HepG2 (cell line): ENCODE data around the gene ANKS4B. TPM values are rescaled to one million over a fixed set of nuclear protein-coding genes. Genes with fewer than 3 reads are reported as not detected.

Source experiments
- CHD4 ChIP-seq: fragments of 200-600 bp; sonication (generic); IDR thresholded peaks from 2 replicates; pipeline ENCODE4 v1.7.0; 2017; ENCODE audit warnings: mild to moderate bottlenecking, low read length, borderline replicate concordance
- ERF ChIP-seq: IDR thresholded peaks from 2 replicates; pipeline ENCODE4 v1.6.1; 2018; ENCODE audit warnings: missing biosample characterization, missing genetic modification reagents
- NFE2L1 ChIP-seq: sonication (generic); formaldehyde crosslinking; IDR thresholded peaks from 2 replicates; pipeline ENCODE4 v1.4.0; 2020; ENCODE audit warnings: missing genetic modification reagents, mild to moderate bottlenecking, borderline replicate concordance
- NR1H2 ChIP-seq: sonication (generic); formaldehyde crosslinking; IDR thresholded peaks from 2 replicates; pipeline ENCODE4 v1.8.1; 2022; ENCODE audit warnings: low read depth, missing genetic modification reagents, borderline replicate concordance
- SAP130 ChIP-seq: IDR thresholded peaks from 2 replicates; pipeline ENCODE4 v1.6.1; 2016; ENCODE audit warnings: low read depth
- SOX13 ChIP-seq, 3 experiments: fragments of 450-650 bp in 1 of 3; sonication (generic) in 1 of 3; formaldehyde crosslinking in 1 of 3; IDR thresholded peaks in 2 of 3; conservative IDR thresholded peaks in 1 of 3; 2 replicates each; pipeline versions ENCODE4 v1.5.0 to v1.6.1; 2016 to 2020; ENCODE audit warnings: antibody characterized with exemption in 1 of 3, mild to moderate bottlenecking in 1 of 3, missing compliant biosample characterization in 1 of 3, missing genetic modification reagents in 1 of 3, moderate library complexity in 1 of 3
- TBP ChIP-seq: sonication (generic); formaldehyde crosslinking; IDR thresholded peaks from 2 replicates; pipeline ENCODE4 v1.5.0; 2020; ENCODE audit warnings: missing genetic modification reagents
- TSC22D2 ChIP-seq: sonication (generic); formaldehyde crosslinking; IDR thresholded peaks from 2 replicates; pipeline ENCODE4 v1.5.1; 2020; ENCODE audit warnings: missing genetic modification reagents, mild to moderate bottlenecking, borderline replicate concordance
- ZNF615 ChIP-seq: sonication (generic); formaldehyde crosslinking; IDR thresholded peaks from 2 replicates; pipeline ENCODE4 v1.5.0; 2020; ENCODE audit warnings: mild to moderate bottlenecking, missing genetic modification reagents, borderline replicate concordance
- ZNF788 ChIP-seq: sonication (generic); formaldehyde crosslinking; IDR thresholded peaks from 2 replicates; pipeline ENCODE4 v1.5.0; 2020; ENCODE audit warnings: mild to moderate bottlenecking, missing genetic modification reagents, borderline replicate concordance
- ZNF792 ChIP-seq: IDR thresholded peaks from 2 replicates; pipeline ENCODE4 v1.6.1; 2016
- polyA plus RNA-seq, 8 experiments: library from polyadenylated mRNA; depleted of rRNA in 3 of 8; stranded (reverse) in 7 of 8; unstranded in 1 of 8; fragments of >200 nt; fragmentation: Illumina TruSeq in 4 of 8; extraction: Trizol in 4 of 8; gene quantifications; 2 replicates each; pipeline versions ENCODE4 v1.2.1 to v1.2.3, GENCODE V29; 2011 to 2016; ENCODE audit warnings: low read depth in 4 of 8, missing spikeins in 1 of 8, mixed read lengths in 1 of 8; ENCODE audit not compliant: insufficient read depth in 1 of 8
- total RNA-seq, 5 experiments: library from RNA; depleted of rRNA; stranded (reverse); fragments of >200 nt; fragmentation: Illumina TruSeq; extraction: Trizol; gene quantifications; 2 replicates each; pipeline ENCODE4 v1.2.3, GENCODE V29; 2016; ENCODE audit warnings: low read depth in 1 of 5
- TF ChIP-seq, protein P1 (sequence below): sonication (generic); formaldehyde crosslinking; IDR thresholded peaks from 2 replicates; pipeline ENCODE4 v1.4.0; 2020; ENCODE audit warnings: missing genetic modification reagents, borderline replicate concordance
- TF ChIP-seq, protein P2 (sequence below): IDR thresholded peaks from 2 replicates; pipeline ENCODE4 v1.6.1; 2016; ENCODE audit warnings: missing genetic modification reagents, missing compliant biosample characterization
- TF ChIP-seq, protein P3 (sequence below): sonication (generic); formaldehyde crosslinking; IDR thresholded peaks from 2 replicates; pipeline ENCODE4 v1.8.1; 2022; ENCODE audit warnings: mild to moderate bottlenecking, missing genetic modification reagents
- TF ChIP-seq, protein P4 (sequence below): sonication (generic); formaldehyde crosslinking; IDR thresholded peaks from 2 replicates; pipeline ENCODE4 v1.5.1; 2020; ENCODE audit warnings: missing genetic modification reagents, mild to moderate bottlenecking, borderline replicate concordance
- TF ChIP-seq, protein P5 (sequence below): sonication (generic); formaldehyde crosslinking; IDR thresholded peaks from 2 replicates; pipeline ENCODE4 v1.9.0; 2021; ENCODE audit warnings: missing genetic modification reagents, borderline replicate concordance

The ANKS4B gene
- total and polyA plus RNA-seq, 2 of the 13 experiments (the other 11 are each of a cell fraction or from before 2014, with no cell fraction given) = 6.5 to 30.0 TPM

DNA sequence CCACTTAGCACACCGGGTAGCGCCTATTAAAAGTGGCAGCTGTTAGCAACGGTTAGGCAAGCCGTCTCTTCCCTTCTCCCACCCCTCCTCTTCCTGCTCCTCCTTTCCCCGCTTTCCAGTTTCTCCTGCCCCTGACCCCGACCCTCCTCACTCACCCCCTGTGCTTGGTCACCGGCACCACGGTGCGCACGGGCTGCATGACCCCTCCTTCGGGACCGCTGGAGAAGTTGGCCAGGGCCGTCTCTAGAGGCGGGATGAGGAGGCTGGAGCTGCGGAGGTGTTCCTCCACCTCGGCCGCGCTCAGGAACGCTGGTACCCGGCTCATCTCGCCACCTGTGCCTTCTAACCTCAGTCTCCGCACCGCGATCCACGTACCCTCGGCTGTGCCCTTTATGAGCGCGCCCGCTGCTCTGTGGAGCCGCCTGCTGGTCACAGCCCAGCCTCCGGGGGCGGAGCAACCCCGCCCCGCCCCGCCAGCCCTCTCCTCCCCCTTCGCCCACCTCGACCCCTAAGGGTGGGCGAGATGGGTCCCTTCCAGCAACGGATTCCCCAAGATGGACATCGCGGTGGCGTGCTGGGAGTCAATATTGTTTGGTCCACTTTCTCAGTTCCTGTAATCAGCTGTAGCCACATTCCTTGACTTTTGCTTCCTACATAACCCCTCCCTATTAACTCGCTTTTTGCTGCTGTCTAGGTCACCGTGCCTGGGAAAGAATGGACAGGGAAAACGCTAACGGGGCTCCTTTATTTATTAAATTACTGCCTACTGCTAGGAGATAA, 44.6 kb downstream of the ANKS4B start, which contains the start of gene CRYM (continued):
- TF ChIP-seq, protein P1, sequence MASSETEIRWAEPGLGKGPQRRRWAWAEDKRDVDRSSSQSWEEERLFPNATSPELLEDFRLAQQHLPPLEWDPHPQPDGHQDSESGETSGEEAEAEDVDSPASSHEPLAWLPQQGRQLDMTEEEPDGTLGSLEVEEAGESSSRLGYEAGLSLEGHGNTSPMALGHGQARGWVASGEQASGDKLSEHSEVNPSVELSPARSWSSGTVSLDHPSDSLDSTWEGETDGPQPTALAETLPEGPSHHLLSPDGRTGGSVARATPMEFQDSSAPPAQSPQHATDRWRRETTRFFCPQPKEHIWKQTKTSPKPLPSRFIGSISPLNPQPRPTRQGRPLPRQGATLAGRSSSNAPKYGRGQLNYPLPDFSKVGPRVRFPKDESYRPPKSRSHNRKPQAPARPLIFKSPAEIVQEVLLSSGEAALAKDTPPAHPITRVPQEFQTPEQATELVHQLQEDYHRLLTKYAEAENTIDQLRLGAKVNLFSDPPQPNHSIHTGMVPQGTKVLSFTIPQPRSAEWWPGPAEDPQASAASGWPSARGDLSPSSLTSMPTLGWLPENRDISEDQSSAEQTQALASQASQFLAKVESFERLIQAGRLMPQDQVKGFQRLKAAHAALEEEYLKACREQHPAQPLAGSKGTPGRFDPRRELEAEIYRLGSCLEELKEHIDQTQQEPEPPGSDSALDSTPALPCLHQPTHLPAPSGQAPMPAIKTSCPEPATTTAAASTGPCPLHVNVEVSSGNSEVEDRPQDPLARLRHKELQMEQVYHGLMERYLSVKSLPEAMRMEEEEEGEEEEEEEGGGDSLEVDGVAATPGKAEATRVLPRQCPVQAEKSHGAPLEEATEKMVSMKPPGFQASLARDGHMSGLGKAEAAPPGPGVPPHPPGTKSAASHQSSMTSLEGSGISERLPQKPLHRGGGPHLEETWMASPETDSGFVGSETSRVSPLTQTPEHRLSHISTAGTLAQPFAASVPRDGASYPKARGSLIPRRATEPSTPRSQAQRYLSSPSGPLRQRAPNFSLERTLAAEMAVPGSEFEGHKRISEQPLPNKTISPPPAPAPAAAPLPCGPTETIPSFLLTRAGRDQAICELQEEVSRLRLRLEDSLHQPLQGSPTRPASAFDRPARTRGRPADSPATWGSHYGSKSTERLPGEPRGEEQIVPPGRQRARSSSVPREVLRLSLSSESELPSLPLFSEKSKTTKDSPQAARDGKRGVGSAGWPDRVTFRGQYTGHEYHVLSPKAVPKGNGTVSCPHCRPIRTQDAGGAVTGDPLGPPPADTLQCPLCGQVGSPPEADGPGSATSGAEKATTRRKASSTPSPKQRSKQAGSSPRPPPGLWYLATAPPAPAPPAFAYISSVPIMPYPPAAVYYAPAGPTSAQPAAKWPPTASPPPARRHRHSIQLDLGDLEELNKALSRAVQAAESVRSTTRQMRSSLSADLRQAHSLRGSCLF (CRISPR knock-in tag) = no peak
- TF ChIP-seq, protein P2, sequence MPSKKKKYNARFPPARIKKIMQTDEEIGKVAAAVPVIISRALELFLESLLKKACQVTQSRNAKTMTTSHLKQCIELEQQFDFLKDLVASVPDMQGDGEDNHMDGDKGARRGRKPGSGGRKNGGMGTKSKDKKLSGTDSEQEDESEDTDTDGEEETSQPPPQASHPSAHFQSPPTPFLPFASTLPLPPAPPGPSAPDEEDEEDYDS (CRISPR knock-in tag) = peak; percentile 44; the same call in 1 of the 2 replicates
- TF ChIP-seq ZNF788 (CRISPR knock-in tag) = peak; percentile 96
- TF ChIP-seq, protein P3, sequence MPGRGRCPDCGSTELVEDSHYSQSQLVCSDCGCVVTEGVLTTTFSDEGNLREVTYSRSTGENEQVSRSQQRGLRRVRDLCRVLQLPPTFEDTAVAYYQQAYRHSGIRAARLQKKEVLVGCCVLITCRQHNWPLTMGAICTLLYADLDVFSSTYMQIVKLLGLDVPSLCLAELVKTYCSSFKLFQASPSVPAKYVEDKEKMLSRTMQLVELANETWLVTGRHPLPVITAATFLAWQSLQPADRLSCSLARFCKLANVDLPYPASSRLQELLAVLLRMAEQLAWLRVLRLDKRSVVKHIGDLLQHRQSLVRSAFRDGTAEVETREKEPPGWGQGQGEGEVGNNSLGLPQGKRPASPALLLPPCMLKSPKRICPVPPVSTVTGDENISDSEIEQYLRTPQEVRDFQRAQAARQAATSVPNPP = no peak
- TF ChIP-seq, protein P4, sequence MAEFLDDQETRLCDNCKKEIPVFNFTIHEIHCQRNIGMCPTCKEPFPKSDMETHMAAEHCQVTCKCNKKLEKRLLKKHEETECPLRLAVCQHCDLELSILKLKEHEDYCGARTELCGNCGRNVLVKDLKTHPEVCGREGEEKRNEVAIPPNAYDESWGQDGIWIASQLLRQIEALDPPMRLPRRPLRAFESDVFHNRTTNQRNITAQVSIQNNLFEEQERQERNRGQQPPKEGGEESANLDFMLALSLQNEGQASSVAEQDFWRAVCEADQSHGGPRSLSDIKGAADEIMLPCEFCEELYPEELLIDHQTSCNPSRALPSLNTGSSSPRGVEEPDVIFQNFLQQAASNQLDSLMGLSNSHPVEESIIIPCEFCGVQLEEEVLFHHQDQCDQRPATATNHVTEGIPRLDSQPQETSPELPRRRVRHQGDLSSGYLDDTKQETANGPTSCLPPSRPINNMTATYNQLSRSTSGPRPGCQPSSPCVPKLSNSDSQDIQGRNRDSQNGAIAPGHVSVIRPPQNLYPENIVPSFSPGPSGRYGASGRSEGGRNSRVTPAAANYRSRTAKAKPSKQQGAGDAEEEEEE (CRISPR knock-in tag) = no peak
- TF ChIP-seq SAP130 (CRISPR knock-in tag) = peak; percentile 71
- TF ChIP-seq, protein P5, sequence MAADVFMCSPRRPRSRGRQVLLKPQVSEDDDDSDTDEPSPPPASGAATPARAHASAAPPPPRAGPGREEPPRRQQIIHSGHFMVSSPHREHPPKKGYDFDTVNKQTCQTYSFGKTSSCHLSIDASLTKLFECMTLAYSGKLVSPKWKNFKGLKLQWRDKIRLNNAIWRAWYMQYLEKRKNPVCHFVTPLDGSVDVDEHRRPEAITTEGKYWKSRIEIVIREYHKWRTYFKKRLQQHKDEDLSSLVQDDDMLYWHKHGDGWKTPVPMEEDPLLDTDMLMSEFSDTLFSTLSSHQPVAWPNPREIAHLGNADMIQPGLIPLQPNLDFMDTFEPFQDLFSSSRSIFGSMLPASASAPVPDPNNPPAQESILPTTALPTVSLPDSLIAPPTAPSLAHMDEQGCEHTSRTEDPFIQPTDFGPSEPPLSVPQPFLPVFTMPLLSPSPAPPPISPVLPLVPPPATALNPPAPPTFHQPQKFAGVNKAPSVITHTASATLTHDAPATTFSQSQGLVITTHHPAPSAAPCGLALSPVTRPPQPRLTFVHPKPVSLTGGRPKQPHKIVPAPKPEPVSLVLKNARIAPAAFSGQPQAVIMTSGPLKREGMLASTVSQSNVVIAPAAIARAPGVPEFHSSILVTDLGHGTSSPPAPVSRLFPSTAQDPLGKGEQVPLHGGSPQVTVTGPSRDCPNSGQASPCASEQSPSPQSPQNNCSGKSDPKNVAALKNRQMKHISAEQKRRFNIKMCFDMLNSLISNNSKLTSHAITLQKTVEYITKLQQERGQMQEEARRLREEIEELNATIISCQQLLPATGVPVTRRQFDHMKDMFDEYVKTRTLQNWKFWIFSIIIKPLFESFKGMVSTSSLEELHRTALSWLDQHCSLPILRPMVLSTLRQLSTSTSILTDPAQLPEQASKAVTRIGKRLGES (CRISPR knock-in tag) = no peak
- peak; percentile 58; the same call in 1 of the 2 replicates for TF ChIP-seq ZNF792
- 0 out of 2 replicates have a peak, but pooled peaks have one; percentile 38 for TF ChIP-seq TBP
- no peak for TF ChIP-seq SOX13 (IDR thresholded peaks at IDR 0.05)
- peak in 1 of 2 experiments; percentile 70; a peak in 2 of 4 replicates for TF ChIP-seq SOX13 (CRISPR knock-in tag; conservative IDR thresholded peaks at IDR 0.05 in 1 of 2, IDR thresholded peaks at IDR 0.05 in 1 of 2)
- peak; percentile 74; the same call in 1 of the 2 replicates for TF ChIP-seq TSC22D2 (CRISPR knock-in tag)
- peak; percentile 80; the same call in 1 of the 2 replicates for TF ChIP-seq NR1H2
- TF ChIP-seq ZNF615 (CRISPR knock-in tag) = no peak
- peak; percentile 73 for TF ChIP-seq ERF
- no peak; the same call in 1 of the 2 replicates for TF ChIP-seq CHD4
- TF ChIP-seq NFE2L1 (CRISPR knock-in tag) = 0 out of 2 replicates have a peak, but pooled peaks have one; percentile 79
